BE2C (cell line): Measurements from ENCODE around the gene HSPA9.

Experiments
- DNase-seq: peaks from one replicate; pipeline ENCODE4 v3.0.0-alpha.2; 2020
- H3K27me3 ChIP-seq: fragments of 250-450 bp; sonication (Bioruptor Pico); 2 replicates; pipeline ENCODE4 v1.5.1; 2020; ENCODE audit warnings: mild to moderate bottlenecking
- H3K36me3 ChIP-seq: fragments of 250-450 bp; sonication (Bioruptor Pico); 2 replicates; pipeline ENCODE4 v1.5.1; 2020; ENCODE audit warnings: mild to moderate bottlenecking
- H3K4me1 ChIP-seq: fragments of 250-450 bp; sonication (Bioruptor Pico); 2 replicates; pipeline ENCODE4 v1.5.1; 2020
- H3K4me3 ChIP-seq: 2 replicates; pipeline ENCODE4 v1.5.1; 2011; ENCODE audit warnings: low read depth, low read length
- H3K9me3 ChIP-seq: fragments of 250-450 bp; sonication (Bioruptor Pico); 2 replicates; pipeline ENCODE4 v1.5.1; 2020
- TF ChIP-seq, protein P1 (sequence below): IDR thresholded peaks from 2 replicates; pipeline ENCODE4 v1.5.1; 2012; ENCODE audit warnings: mild to moderate bottlenecking, low read depth, low read length

HSPA9 gene

DNA sequence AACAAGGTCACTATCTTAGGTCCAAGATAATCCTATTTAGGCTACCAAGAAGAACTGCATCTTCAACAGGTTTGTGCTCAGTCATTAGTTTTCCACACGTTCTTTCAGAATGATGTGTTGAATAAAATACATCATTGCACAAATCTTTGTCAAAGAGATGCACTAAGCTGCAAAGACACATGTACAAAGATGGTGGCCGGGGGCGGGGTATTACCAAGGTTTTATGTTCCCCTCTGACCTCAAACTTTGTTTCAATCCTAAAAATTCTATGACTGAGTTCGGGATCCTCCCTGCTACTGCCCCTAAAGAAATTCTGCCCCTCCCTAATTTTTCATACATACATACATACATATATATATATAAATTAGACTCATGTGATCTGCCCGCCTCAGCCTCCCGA is 14.2 kb downstream of the HSPA9 start:
- H3K9me3 ChIP-seq = no peaks in the 10 kb centered on the region
- no peak overlapping the region for H3K4me3 ChIP-seq
- H3K36me3 ChIP-seq = peaks cover 100% of the 10 kb centered on the region
- H3K4me1 ChIP-seq = no peaks in the 10 kb centered on the region
- DNase-seq = no peak
- TF ChIP-seq, protein P1, sequence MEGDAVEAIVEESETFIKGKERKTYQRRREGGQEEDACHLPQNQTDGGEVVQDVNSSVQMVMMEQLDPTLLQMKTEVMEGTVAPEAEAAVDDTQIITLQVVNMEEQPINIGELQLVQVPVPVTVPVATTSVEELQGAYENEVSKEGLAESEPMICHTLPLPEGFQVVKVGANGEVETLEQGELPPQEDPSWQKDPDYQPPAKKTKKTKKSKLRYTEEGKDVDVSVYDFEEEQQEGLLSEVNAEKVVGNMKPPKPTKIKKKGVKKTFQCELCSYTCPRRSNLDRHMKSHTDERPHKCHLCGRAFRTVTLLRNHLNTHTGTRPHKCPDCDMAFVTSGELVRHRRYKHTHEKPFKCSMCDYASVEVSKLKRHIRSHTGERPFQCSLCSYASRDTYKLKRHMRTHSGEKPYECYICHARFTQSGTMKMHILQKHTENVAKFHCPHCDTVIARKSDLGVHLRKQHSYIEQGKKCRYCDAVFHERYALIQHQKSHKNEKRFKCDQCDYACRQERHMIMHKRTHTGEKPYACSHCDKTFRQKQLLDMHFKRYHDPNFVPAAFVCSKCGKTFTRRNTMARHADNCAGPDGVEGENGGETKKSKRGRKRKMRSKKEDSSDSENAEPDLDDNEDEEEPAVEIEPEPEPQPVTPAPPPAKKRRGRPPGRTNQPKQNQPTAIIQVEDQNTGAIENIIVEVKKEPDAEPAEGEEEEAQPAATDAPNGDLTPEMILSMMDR = no peak
- H3K27me3 ChIP-seq = no peaks in the 10 kb centered on the region

GRCh38 chr5:138559937-138560336 is 15.3 kb downstream of the HSPA9 start:
- H3K9me3 ChIP-seq = no peaks in the 10 kb centered on the region
- no peak overlapping the region for H3K4me3 ChIP-seq
- no peaks in the 10 kb centered on the region for H3K4me1 ChIP-seq
- H3K27me3 ChIP-seq = no peaks in the 10 kb centered on the region
- TF ChIP-seq, protein P1 = no peak
- no peak for DNase-seq
- peaks cover 100% of the 10 kb centered on the region for H3K36me3 ChIP-seq

- DNase-seq = no peak
- Histone ChIP-seq H3K27me3 (no peaks in the 10 kb centered on the region), H3K4me1 (no peaks in the 10 kb centered on the region), H3K4me3 (no peak overlapping the region), H3K36me3 (peaks cover 94% of the 10 kb centered on the region), H3K9me3 (no peaks in the 10 kb centered on the region)
- TF ChIP-seq, protein P1 = no peak
These were observed 17.5 kb downstream of the HSPA9 start for GRCh38 chr5:138557677-138558076.

DNA sequence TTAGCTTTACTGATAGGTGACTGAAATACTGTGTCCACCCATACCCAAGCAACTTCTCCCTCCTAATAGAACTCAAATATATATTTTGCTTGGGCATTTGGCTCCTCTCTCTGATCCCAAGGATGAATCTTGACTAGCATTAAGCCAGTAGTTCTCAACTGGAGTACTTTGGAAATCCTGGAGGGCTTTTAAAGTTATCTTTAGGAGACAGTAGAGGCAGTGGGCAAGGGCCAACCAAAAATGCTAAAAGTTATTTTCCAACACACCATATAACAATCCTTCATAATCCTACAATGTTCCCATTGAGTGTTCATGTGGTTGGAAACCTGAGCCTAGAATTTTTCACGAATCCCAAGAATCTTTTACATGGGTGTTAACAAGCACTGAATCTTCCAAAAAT is 21.1 kb downstream of the HSPA9 start:
- TF ChIP-seq, protein P1 = no peak
- H3K36me3 ChIP-seq = peaks cover 58% of the 10 kb centered on the region

GRCh38 chr5:138553437-138554095 is 21.6 kb downstream of the HSPA9 start:
- H3K36me3 ChIP-seq = peaks cover 53% of the 10 kb centered on the region
- TF ChIP-seq, protein P1 = no peak
- no peak for DNase-seq
- no peaks in the 10 kb centered on the region for H3K9me3 ChIP-seq
- H3K4me1 ChIP-seq = no peaks in the 10 kb centered on the region; the same call in 1 of the 2 replicates
- no peaks in the 10 kb centered on the region for H3K27me3 ChIP-seq
- no peak overlapping the region for H3K4me3 ChIP-seq

More for the DNA sequence above, 21.1 kb downstream of the HSPA9 start:
- Histone ChIP-seq H3K27me3 (no peaks in the 10 kb centered on the region), H3K9me3 (no peaks in the 10 kb centered on the region), H3K4me3 (no peak overlapping the region), H3K4me1 (no peaks in the 10 kb centered on the region; the same call in 1 of the 2 replicates)
- no peak for DNase-seq

DNA sequence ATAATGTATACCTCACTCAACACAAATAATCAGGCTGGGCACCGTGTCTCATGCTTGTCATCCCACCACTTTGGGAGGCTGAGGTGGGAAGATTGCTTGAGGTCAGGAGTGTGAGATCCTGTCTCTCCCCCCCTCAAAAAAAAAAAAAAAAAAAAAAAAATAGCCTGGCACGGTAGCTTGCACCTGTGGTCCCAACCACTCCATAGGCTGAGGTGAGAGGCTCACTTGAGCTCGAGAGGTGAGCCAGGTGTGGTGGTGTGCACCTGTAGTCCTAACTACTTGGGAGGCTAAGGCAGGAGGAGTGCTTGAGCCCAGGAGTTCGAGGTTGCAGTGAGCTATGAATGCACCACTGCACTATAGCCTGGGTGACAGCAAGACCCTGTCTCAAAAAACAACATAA is 22.5 kb downstream of the HSPA9 start:
- peaks cover 43% of the 10 kb centered on the region for H3K36me3 ChIP-seq
- H3K4me1 ChIP-seq = no peaks in the 10 kb centered on the region; the same call in 1 of the 2 replicates
- DNase-seq = no peak
- no peak overlapping the region for H3K4me3 ChIP-seq
- TF ChIP-seq, protein P1 = no peak
- no peaks in the 10 kb centered on the region for H3K9me3 ChIP-seq
- no peaks in the 10 kb centered on the region for H3K27me3 ChIP-seq
